ENCODE measurements around the gene KCNQ1.

Gene KCNQ1

DNA sequence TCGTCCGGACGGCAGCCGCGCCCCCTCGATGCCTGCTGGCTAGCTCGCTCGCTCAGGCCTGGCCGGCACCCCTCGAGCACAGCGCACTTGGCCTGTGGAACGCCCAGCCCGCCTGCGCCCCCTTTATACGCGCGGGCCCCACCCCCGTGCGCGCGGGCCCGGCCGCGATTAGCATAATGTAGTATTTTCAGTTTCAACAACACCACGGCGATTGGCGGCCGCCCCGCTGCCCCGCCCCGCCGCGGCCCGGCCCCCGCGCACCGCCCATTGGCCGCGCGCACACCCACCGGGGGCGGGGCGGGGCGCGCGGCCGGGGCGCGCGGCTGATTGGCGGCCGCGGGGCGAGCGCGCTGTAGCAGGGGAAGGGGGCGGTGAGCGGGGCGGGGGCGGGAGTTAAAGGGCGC lies 440.9 kb downstream of the KCNQ1 start, which contains the start of gene CDKN1C:
CDKN1C (minus strand) TSS at position 98 of the 404 bp plus-strand sequence. CDS start 319 bp downstream, outside the sequence.
- TF ChIP-seq, protein P1, sequence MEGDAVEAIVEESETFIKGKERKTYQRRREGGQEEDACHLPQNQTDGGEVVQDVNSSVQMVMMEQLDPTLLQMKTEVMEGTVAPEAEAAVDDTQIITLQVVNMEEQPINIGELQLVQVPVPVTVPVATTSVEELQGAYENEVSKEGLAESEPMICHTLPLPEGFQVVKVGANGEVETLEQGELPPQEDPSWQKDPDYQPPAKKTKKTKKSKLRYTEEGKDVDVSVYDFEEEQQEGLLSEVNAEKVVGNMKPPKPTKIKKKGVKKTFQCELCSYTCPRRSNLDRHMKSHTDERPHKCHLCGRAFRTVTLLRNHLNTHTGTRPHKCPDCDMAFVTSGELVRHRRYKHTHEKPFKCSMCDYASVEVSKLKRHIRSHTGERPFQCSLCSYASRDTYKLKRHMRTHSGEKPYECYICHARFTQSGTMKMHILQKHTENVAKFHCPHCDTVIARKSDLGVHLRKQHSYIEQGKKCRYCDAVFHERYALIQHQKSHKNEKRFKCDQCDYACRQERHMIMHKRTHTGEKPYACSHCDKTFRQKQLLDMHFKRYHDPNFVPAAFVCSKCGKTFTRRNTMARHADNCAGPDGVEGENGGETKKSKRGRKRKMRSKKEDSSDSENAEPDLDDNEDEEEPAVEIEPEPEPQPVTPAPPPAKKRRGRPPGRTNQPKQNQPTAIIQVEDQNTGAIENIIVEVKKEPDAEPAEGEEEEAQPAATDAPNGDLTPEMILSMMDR (IDR thresholded peaks at IDR 0.05; ENCODE audit: insufficient read depth, low read depth, low read length, missing control alignments) = no peak
- peak; percentile 77 for DNase-seq (ENCODE audit: low read depth)

DNA sequence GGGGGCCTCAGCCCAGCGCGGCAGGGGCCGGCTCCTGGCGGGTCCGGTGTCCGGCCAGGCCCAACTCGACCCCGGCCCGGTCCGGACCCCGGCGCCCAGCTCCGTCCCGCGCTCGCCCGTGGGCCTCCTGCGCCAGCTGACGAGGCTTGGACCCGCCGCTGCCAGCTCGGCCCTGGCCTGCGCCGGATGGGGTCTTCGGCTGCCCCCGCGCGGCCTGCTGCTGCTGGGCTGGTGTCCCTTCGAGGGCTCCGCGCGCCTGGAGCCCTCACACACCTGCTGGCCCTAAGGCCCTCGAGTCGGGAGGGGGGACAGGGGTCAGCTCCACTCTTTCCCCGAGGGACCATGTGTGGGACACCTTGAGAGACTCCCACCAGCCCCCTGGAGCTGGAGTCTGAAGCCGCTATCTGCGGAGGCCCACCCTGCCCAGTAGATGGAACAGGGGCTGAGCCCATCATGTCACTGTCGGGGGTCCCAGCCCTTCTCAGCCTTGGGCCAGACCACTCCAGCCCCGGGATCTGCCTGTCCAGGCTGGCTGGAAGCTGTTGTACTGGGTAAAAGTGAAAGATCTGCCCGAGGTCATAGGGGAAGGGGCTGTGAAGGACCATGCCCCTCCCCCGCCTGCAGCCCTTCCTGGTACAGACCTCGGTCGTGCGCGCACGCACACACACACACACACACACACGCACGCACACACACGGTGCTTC lies 441.5 kb downstream of the KCNQ1 start:
- no peak overlapping the region for H3K4me3 ChIP-seq (ENCODE audit: low read length)
- TF ChIP-seq, protein P1 (IDR thresholded peaks at IDR 0.05; ENCODE audit: insufficient read depth, low read depth, low read length, missing control alignments) = no peak

More for the DNA sequence above, 440.9 kb downstream of the KCNQ1 start, which contains the start of gene CDKN1C:
- peak within 1 kb of the TSS; percentile 49 for H3K4me3 ChIP-seq (ENCODE audit: low read length)

GRCh38 chr11:2886936-2887335 lies 442.1 kb downstream of the KCNQ1 start:
- DNase-seq (ENCODE audit: low read depth) = no peak
- H3K4me3 ChIP-seq (ENCODE audit: low read length) = no peak overlapping the region
- TF ChIP-seq, protein P1 (IDR thresholded peaks at IDR 0.05; ENCODE audit: insufficient read depth, low read depth, low read length, missing control alignments) = no peak

More for the DNA sequence above, 441.5 kb downstream of the KCNQ1 start:
- no peak for DNase-seq (ENCODE audit: low read depth)

- no peak overlapping the region for H3K4me3 ChIP-seq (ENCODE audit: low read length)
- DNase-seq (ENCODE audit: low read depth) = no peak
- TF ChIP-seq, protein P1 (IDR thresholded peaks at IDR 0.05; ENCODE audit: insufficient read depth, low read depth, low read length, missing control alignments) = no peak
These were observed 442.8 kb downstream of the KCNQ1 start for GRCh38 chr11:2887515-2888195.

DNA sequence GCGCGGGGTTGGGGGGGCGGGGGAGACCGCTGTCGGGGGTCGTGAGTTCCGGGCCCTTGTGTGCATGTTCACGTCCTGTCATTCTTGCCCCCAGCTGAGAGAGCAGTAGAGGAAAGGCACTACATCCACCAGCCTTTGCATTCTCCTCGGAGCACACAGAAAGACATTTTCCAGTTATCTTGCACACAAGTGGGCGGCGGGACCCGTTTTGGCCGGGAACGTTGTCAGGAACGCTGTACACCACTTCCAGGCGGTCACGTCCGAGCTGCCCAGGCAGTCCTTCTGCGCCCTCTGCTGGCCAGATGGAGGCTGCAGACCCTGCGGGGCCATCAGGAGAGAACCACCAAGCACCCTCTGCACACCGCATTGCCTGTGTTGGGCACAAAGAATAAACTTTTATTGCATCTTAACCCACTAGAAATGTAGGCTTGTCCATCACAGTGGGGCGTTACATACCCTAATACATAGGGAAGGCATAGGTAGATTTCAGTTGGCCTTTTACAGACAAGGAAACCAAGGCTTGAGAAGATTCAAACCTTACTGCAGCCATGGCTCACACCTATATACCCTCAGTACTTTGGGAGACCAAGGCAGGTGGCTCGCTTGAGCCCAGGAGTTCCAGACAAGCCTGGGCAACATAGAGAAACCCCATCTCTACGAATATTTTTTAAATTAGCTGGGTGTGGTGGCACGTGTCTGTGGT lies 443.6 kb downstream of the KCNQ1 start:
- no peak overlapping the region for H3K4me3 ChIP-seq (ENCODE audit: low read length)
- DNase-seq (ENCODE audit: low read depth) = peak; percentile 82
- TF ChIP-seq, protein P1 (IDR thresholded peaks at IDR 0.05; ENCODE audit: insufficient read depth, low read depth, low read length, missing control alignments) = peak; percentile 99

DNA sequence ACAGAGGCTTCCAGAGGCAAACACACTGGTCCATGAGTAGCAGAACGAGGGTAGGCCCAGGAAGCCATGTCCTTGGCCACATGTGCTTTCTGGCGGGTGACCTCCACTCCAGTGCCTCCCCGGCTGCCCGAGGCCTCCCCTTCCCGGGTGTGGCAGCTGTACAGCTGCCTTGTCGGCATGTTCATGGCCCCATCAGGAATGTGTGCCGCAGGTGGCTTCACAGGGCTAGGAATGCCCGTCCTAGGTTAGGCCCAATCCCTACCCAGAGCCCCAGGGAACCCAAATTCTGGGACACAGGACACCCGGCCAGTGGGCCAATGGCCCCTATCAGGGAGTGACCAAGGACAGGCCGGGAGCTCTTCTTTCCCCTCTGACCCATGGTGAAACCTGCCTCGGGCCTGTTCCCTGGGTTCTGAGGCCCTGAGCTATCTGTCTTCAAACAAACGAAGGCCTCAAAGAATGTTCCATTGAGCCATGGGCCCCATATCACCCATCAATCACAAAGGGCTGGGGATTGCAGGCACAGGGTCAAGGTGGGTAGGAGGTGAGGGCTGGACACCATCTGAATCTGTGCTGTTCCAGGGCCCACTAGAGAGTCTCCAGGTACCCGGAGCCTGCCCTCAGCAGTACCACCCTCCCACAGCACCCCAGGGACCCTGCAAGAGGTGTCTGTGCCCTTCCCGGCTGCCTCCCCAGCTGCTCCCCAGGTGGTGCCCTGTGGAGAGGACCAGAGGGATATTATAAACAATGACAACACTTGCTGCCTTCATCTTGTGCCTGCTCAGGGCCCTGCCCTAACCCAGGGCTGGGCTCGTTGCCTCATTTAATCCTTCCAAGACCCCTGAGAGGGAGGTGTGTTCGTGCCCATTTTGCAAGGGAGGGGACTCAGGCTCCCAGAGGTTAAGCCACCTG lies 444.8 kb downstream of the KCNQ1 start:
- H3K4me3 ChIP-seq (ENCODE audit: low read length) = no peak overlapping the region
- TF ChIP-seq, protein P1 (IDR thresholded peaks at IDR 0.05; ENCODE audit: insufficient read depth, low read depth, low read length, missing control alignments) = no peak
- DNase-seq (ENCODE audit: low read depth) = no peak

Data from epithelial cell of esophagus (primary cell).